Measurements from ENCODE around the gene IFITM10.

The IFITM10 gene

DNA sequence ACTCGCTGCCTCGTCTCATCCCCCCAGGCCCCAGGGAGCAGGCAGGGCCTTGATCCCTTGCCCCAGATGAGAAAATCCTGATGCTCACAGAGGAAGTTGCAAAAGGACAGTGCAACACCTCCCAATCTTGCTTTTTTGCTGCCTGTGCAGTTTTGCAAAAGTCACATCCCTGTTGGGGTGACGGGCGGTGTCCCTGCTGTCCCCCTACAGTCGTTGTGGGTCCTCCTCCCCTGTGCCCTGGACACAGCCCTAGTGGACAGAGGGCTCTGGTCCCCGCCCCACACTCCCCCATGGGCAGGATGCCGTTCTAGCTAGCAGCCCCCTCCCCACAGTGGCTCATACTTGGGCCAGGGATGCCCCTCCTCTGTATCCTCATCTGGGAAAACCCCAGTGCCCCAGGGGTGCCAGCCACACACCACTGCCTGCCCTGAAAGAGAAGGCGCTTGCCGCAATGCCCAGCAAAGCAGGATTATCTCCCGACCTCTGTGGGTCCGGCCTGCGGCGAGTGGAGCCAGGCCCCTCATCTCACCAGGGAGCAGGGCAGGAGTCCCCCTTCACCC, 31.7 kb upstream of the IFITM10 start:
- H3K9ac ChIP-seq (ENCODE audit: low read length), result no peak overlapping the region
- H2AFZ ChIP-seq (ENCODE audit: low read depth, low read length), result no peak overlapping the region
- H3K4me1 ChIP-seq (ENCODE audit: low read length), result no peaks in the 10 kb centered on the region
- no peaks in the 10 kb centered on the region for H3K9me3 ChIP-seq (ENCODE audit: insufficient read depth, low read length)
- no peak overlapping the region for H3K4me3 ChIP-seq (ENCODE audit: low read length)
- peaks cover 21% of the 10 kb centered on the region for H3K27me3 ChIP-seq (ENCODE audit: low read depth, low read length)
- no peaks in the 10 kb centered on the region for H3K79me2 ChIP-seq (ENCODE audit: low read length)
- H3K36me3 ChIP-seq (replicated peaks; ENCODE audit: low read depth, low read length), result no peaks in the 10 kb centered on the region
- H3K4me2 ChIP-seq (ENCODE audit: low read length), result no peak overlapping the region
- TF ChIP-seq, protein P1, sequence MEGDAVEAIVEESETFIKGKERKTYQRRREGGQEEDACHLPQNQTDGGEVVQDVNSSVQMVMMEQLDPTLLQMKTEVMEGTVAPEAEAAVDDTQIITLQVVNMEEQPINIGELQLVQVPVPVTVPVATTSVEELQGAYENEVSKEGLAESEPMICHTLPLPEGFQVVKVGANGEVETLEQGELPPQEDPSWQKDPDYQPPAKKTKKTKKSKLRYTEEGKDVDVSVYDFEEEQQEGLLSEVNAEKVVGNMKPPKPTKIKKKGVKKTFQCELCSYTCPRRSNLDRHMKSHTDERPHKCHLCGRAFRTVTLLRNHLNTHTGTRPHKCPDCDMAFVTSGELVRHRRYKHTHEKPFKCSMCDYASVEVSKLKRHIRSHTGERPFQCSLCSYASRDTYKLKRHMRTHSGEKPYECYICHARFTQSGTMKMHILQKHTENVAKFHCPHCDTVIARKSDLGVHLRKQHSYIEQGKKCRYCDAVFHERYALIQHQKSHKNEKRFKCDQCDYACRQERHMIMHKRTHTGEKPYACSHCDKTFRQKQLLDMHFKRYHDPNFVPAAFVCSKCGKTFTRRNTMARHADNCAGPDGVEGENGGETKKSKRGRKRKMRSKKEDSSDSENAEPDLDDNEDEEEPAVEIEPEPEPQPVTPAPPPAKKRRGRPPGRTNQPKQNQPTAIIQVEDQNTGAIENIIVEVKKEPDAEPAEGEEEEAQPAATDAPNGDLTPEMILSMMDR (IDR thresholded peaks at IDR 0.05; ENCODE audit: low read depth, low read length), result no peak
- TF ChIP-seq EZH2phosphoT487 (IDR thresholded peaks at IDR 0.05; ENCODE audit: low read depth), result no peak
- no peak overlapping the region for H3K27ac ChIP-seq (ENCODE audit: low read length)
- H4K20me1 ChIP-seq (ENCODE audit: insufficient read depth, low read length), result no peaks in the 10 kb centered on the region

DNA sequence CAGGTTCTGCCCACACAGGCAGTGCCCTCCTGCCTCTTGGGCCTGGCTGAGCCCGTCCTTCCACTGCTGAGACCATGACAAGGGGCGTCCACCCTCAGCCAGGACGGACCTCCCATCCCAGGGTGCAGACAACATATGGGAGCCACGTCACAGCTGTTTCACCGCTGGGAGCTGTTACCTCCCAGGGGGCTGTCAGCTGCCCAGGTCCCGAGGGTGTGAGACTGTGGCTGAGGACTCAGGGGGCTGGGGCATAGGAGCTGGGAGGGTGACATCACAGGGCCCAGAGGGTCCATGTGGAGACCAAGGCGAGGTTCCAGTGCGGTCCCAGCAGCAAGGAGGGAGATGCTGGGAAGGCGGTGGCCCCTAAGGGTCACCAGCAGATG, 31.2 kb upstream of the IFITM10 start:
- H3K27me3 ChIP-seq (ENCODE audit: low read depth, low read length), result peaks cover 21% of the 10 kb centered on the region
- no peaks in the 10 kb centered on the region for H3K4me1 ChIP-seq (ENCODE audit: low read length)
- TF ChIP-seq, protein P1 (IDR thresholded peaks at IDR 0.05; ENCODE audit: low read depth, low read length), result no peak
- TF ChIP-seq EZH2phosphoT487 (IDR thresholded peaks at IDR 0.05; ENCODE audit: low read depth), result no peak
- no peak overlapping the region for H3K4me3 ChIP-seq (ENCODE audit: low read length)
- H3K27ac ChIP-seq (ENCODE audit: low read length), result no peak overlapping the region
- H3K79me2 ChIP-seq (ENCODE audit: low read length), result no peaks in the 10 kb centered on the region
- H3K9me3 ChIP-seq (ENCODE audit: insufficient read depth, low read length), result no peaks in the 10 kb centered on the region
- no peak overlapping the region for H2AFZ ChIP-seq (ENCODE audit: low read depth, low read length)
- H3K36me3 ChIP-seq (replicated peaks; ENCODE audit: low read depth, low read length), result no peaks in the 10 kb centered on the region
- no peak overlapping the region for H3K4me2 ChIP-seq (ENCODE audit: low read length)
- no peaks in the 10 kb centered on the region for H4K20me1 ChIP-seq (ENCODE audit: insufficient read depth, low read length)
- no peak overlapping the region for H3K9ac ChIP-seq (ENCODE audit: low read length)

DNA sequence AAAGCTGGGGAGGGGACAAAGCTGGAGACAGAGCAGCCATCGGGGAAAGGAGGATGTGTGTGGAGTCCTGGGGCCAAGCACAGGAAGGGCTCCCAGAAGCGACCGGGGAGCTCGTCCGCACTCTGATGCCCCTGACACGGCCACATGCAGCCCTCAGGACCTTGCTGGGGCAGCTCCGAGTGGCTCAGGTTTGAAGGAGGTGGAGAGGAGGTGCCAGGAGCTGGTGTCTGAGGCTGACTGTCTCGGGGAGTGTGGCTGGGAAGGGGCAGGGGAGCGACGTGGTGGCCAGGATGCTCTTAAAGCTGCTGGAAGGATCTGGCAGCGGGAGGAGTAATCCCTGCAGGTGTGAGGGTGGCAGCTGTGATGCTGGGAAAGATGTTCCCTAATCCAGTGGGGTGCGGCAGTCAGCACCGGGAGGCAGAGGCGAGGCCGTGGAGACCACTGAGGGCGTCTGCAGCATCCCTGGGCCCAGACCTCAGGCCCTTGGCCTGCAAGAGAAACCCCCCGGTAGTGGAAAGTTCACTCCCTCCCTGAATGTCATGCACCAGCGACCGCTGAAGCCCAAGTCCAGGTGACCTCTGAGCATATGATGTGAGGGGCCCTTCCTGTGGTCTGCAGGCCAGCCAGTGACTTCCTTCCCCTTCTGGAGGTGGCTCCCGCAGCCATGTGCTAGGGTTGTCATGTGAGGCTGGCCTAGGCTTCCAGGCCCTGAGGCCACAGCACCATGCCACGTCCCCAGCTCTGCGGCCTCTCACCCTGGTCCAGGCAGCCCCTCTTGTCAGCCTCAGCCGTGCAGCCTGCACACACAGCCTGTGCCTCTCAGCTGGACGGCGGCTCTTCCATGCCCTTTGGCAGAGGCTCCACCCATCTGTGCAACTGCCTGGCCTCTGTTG, 30.6 kb upstream of the IFITM10 start:
- H3K4me3 ChIP-seq (ENCODE audit: low read length), result no peak overlapping the region
- peaks cover 21% of the 10 kb centered on the region for H3K27me3 ChIP-seq (ENCODE audit: low read depth, low read length)
- no peaks in the 10 kb centered on the region for H3K79me2 ChIP-seq (ENCODE audit: low read length)
- H3K27ac ChIP-seq (ENCODE audit: low read length), result no peak overlapping the region
- no peaks in the 10 kb centered on the region for H3K4me1 ChIP-seq (ENCODE audit: low read length)
- no peaks in the 10 kb centered on the region for H3K36me3 ChIP-seq (replicated peaks; ENCODE audit: low read depth, low read length)
- no peak for TF ChIP-seq EZH2phosphoT487 (IDR thresholded peaks at IDR 0.05; ENCODE audit: low read depth)
- TF ChIP-seq, protein P1 (IDR thresholded peaks at IDR 0.05; ENCODE audit: low read depth, low read length), result no peak
- no peaks in the 10 kb centered on the region for H3K9me3 ChIP-seq (ENCODE audit: insufficient read depth, low read length)
- no peak overlapping the region for H3K4me2 ChIP-seq (ENCODE audit: low read length)
- no peaks in the 10 kb centered on the region for H4K20me1 ChIP-seq (ENCODE audit: insufficient read depth, low read length)
- H2AFZ ChIP-seq (ENCODE audit: low read depth, low read length), result no peak overlapping the region
- H3K9ac ChIP-seq (ENCODE audit: low read length), result no peak overlapping the region

DNA sequence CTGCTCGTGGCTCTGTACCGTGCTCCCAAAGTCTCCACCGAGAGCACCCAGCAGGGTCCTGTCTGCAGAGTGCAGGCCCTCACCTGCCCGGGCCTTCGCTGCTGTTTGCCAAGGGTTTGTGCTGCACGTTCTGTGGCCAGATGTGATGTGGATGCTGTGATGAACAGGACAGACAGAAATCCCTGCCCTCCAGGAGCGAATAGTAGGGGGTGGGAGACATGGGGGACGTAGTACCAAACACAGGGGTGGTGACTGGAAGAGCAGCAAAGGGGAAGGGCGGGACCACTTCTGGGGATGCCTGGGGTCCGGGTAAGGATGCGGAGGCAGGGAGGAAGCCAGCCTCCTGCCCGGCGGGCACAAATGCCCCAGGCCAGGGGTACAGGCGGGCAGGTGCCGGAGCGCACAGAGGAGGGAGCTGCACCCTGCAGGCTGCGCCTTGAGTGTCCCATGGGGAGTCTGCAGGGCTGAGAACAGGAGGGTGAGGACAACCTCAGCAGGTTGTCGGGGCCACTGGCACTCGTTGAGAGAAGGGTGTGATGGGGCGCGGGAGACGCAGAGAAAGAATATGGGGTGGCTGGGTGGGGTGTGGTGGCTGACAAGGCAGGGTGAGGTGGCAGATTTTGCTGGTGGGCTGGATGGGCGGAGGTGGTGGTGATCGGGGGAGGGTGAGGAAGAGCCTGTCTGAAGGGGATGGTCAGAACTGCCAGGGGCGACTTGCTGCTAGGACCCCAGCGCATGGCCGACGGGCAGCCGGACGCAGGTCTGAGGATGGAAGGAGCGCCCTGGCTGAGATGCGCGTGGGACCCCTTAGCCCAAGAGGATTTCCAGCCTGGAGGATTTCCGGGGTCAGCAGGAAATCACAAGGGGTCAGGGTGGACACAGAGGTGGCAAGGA, 29.7 kb upstream of the IFITM10 start:
- H3K4me2 ChIP-seq (ENCODE audit: low read length), result no peak overlapping the region
- no peaks in the 10 kb centered on the region for H4K20me1 ChIP-seq (ENCODE audit: insufficient read depth, low read length)
- no peak overlapping the region for H3K27ac ChIP-seq (ENCODE audit: low read length)
- no peaks in the 10 kb centered on the region for H3K9me3 ChIP-seq (ENCODE audit: insufficient read depth, low read length)
- TF ChIP-seq, protein P1 (IDR thresholded peaks at IDR 0.05; ENCODE audit: low read depth, low read length), result no peak
- TF ChIP-seq EZH2phosphoT487 (IDR thresholded peaks at IDR 0.05; ENCODE audit: low read depth), result no peak
- H3K4me1 ChIP-seq (ENCODE audit: low read length), result no peaks in the 10 kb centered on the region
- no peak overlapping the region for H3K4me3 ChIP-seq (ENCODE audit: low read length)
- H3K27me3 ChIP-seq (ENCODE audit: low read depth, low read length), result peaks cover 21% of the 10 kb centered on the region
- H2AFZ ChIP-seq (ENCODE audit: low read depth, low read length), result no peak overlapping the region
- no peak overlapping the region for H3K9ac ChIP-seq (ENCODE audit: low read length)
- H3K36me3 ChIP-seq (replicated peaks; ENCODE audit: low read depth, low read length), result no peaks in the 10 kb centered on the region
- no peaks in the 10 kb centered on the region for H3K79me2 ChIP-seq (ENCODE audit: low read length)

Measured in OCI-LY3 (cell line).